Kasumi-1 (cell line): ENCODE data around the gene VPS9D1.
A peak's percentile ranks its signal among the peaks of the same experiment; 100 is the strongest.

ENCODE experiments used
- DNase-seq, 2 experiments: peaks; one replicate each; lab custom pipeline; 2025; lab: John Stamatoyannopoulos, UW

VPS9D1 gene

DNA sequence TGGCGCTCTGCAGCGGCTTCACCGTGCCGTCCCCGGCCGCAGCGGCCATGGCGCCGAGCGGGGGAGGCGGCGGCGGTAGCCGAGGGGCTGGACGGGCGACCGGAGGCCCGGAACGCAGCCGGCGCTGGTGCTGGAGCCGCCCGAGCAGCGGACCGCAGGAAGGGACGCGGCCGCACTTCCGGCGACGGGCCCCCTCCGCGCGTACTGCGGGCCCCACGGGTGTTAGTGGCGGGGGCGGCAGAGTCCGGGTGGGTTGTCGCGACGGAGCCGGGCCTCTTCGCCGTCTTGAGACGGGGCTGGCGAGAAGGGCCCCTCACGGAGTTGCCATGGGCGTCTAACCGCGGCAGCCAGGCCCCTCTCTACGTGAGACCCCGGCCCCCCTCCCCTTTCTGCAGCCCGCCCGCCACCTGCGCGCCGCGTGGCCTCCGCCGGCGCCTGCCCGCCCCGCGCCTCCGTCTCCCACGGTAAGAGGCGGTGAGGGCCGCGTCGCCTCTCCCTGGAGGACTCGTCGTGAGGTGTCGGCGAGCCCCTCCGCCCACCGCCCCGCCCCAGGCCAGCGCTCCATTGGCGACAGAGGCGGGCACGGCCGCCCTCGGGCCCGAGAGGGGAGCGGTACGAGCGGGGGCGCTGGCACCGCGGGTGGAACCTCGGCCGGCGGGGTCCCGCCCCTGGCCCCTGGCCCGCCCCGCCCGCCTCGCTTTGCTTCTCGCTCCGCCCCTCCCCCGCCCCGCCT lies at the start of gene VPS9D1, which contains the start of gene ZNF276:
TSS of gene VPS9D1 (minus strand) at position 86 of the 733 bp plus-strand sequence. CDS start at position 49, 37 bp downstream.
TSS of gene ZNF276 (plus strand) at position 725 of the 733 bp plus-strand sequence. CDS start 104 bp downstream, outside the sequence.
- peak; percentile 43 to 62 for DNase-seq

DNA sequence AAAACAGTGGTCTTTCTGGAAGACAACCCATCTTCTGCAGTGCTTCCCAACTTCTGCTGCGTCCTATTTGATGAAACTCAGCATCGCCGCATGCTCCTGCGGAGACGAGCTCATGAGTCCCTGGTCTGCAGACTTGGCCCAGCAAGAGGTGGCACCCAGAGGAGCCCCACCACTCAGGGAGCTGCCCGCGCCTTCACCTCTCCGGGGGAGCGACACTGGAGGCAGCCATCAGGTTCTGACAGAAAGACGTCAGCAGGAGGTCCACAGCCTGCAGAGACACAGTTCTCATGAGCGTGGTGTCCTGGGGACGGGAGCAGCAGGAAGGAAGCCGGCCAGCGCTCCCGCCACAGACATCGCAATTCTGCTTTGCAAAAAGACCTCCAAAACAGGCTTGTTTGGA lies 49.7 kb upstream of the VPS9D1 start:
- no peak for DNase-seq

GRCh38 chr16:89765292-89765830 lies 44.7 kb upstream of the VPS9D1 start:
- DNase-seq, result no peak

DNA sequence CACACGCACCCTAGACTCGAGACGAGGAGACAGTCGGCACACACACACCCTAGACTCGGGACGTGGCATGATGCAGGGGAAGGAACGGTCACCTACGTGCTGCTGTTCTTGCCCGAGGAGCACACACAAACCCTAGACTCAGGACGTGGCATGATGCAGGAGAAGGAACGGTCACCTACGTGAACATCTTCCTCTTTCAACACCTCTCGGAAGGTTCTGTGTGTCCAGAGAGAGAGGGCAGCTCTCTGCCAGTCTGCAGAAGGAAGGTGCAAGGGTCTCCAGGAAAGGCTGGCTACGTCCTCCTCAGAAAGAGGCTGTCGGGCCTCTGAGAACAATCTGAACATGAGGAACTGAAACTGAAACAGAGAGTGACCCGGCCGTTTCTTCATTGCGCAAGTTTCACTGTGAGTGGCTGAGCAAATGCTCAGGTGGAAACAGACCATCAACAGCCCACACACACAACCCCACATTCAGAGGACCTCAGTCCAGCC lies 44.1 kb upstream of the VPS9D1 start:
- DNase-seq, result no peak

- DNase-seq, result no peak
Observed at GRCh38 chr16:89761304-89761922, 40.7 kb upstream of the VPS9D1 start.

DNA sequence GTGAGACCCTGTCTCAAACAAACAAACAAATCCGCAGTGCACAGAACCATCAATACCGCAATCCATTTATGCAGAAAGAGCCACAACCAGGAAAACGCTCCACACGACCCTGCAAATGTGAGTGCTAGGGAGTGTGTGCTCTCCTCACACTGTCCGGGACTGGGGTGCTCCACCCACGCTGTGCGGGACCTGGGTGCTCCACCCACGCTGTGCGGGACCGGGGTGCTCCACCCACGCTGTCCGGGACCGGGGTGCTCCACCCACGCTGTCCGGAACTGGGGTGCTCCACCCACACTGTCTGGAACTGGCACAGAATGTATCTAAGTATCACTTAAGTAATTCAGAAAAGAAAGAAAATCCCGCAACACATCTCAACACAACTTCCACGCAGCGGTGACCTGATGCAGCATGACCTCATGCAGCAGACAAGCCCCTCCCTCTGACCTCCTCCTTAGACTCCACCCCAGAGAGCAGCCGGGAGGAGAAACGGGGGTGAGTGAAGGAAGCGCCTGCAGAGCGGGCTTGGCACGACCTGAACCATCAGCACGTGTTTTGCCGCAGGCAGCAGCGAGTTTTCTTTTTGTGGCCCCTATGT lies 39.1 kb upstream of the VPS9D1 start:
- DNase-seq, result no peak

GRCh38 chr16:89749637-89750036 lies 28.9 kb upstream of the VPS9D1 start:
- DNase-seq, result peak; percentile 83 to 85

DNA sequence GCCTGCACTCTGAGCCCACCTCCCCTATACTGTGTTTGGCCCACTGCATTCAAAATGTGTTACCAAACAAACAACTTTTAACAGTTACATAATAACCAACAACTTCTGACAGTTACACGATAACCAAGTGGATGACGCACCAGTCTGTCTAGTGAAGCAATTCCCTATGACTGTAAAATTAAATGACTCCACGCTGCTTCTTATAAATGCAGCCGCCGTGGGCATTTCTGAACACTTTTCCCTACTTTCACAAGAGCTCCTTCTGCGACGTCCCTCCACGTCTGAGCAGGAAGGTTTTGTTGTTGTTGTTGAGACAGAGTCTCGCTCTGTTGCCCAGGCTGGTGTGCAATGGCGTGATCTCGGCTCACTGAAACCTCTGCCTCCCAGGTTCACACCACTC lies 28.2 kb upstream of the VPS9D1 start:
- DNase-seq, result no peak

DNA sequence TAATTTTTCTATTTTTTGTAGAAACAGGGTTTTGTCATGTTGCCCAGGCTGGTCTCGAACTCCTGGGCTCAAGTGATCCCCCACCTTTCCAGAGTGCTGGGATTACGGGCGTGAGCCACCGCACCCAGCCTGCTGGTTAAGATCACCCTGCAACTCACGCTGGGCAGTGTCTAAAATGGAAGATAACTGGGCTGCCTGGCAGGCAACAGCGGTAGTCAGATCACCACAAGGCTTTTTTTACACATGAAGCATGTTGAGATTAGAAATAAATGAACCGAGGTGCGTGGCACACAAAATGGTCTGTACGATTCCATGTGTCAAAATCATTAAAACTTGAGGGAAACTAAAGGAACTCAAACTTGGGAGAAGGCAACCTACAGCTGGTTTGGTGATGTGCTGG lies 27.4 kb upstream of the VPS9D1 start:
- no peak for DNase-seq

- no peak for DNase-seq
Observed at GRCh38 chr16:89746043-89746442, 25.3 kb upstream of the VPS9D1 start.

GRCh38 chr16:89744813-89745212 lies 24.1 kb upstream of the VPS9D1 start:
- no peak for DNase-seq

DNA sequence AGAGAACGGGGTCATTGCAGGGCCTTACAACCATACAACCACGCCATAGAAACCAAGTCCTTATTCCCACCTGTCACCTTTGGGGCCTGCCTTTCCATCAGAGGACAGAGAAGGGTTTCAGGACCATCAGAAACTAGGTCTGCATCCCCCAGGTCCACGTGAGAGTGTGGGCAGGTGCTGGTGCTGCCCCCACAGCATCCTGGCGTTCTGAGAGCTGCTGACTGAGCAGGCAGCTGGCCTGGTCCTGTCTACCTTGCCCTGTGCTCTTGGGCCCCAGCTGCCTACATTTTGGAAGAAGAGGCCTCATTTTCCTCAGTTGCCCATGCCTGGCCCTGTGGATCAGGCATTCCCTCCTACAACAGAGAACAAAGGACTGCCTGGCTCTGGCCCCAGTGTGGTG lies 22.2 kb upstream of the VPS9D1 start:
- DNase-seq, result no peak

- DNase-seq, result no peak
Observed at GRCh38 chr16:89741342-89742014, 20.8 kb upstream of the VPS9D1 start.

DNA sequence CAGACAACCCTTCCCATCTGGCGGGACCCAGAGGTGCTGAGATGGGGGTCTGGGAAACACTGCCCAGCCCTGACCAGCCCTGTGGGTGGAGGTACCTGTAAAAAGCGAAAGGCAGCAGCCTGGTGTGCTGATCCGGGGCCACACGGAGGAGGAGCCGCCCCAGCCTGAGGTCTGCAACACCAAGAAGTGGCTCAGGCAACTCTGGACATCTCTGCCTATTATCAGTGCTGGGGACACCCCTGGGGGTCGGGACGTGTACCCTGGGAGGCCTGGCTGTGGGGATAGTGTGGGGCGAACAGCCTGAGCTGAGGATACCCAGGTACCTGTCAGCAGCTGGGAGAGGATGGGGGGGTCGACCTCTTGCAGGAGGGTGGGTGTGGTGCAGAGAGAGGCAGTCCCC lies 18.7 kb upstream of the VPS9D1 start:
- DNase-seq, result no peak

- no peak for DNase-seq
Observed at GRCh38 chr16:89738538-89739317, 18.0 kb upstream of the VPS9D1 start.

- DNase-seq, result no peak
Observed at GRCh38 chr16:89738072-89738377, 17.3 kb upstream of the VPS9D1 start.

- DNase-seq, result no peak
Observed at GRCh38 chr16:89737341-89738071, 16.8 kb upstream of the VPS9D1 start.

GRCh38 chr16:89736554-89736953 lies 15.9 kb upstream of the VPS9D1 start:
- no peak for DNase-seq

- DNase-seq, result no peak
Observed at GRCh38 chr16:89733792-89734191, 13.1 kb upstream of the VPS9D1 start.

GRCh38 chr16:89733322-89733721 lies 12.6 kb upstream of the VPS9D1 start:
- DNase-seq, result no peak

DNA sequence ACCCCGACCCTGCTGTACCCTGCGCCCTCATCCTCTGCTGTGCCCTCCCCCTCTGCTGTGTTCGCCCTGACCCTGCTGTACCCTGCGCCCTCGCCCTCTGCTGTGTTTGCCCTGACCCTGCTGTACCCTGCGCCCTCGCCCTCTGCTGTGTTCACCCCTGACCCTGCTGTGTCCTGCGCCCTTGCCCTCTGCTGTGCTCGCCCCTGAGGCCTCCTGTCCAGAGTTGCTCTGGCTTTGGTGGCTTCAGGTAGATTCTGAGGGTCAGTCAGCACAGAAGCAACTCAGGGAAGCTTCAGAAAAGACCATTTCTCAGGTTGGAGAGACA lies 12.2 kb upstream of the VPS9D1 start:
- no peak for DNase-seq
